ENCODE results near the gene TMEM240. TPM values are rescaled to one million over a fixed set of nuclear protein-coding genes. Genes with fewer than 3 reads are reported as not detected.
"Not testable (repeated sequence)": the region's sequence is repeated elsewhere in the genome, so short reads cannot be mapped to it uniquely, and the experiment has no call there.

Gene TMEM240
- total and polyA plus RNA-seq, 2 of the 8 experiments (the other 6 are each of a cell fraction or from before 2014, with no cell fraction given) = 3.6 to 5.7 TPM

DNA sequence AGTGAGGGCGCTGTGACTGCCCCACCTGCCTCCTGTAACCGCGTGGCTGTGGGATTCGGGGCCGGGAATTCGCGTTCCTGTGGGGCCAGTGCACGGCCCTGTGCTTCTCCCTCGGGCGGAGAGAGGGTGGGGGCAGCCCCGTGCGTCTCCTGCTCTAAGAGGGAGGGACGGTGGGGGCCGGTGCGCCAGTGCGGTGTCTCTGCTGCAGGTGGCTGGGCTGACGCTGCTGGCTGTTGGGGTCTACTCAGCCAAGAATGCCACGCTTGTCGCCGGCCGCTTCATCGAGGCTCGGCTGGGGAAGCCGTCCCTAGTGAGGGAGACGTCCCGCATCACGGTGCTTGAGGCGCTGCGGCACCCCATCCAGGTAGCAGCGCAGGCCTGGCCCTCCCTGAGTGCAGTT, 17.9 kb downstream of the TMEM240 start:
- H2BK12ac ChIP-seq (ENCODE audit: low read depth, low read length); H3K27ac ChIP-seq (ENCODE audit: low read depth, low read length); H2BK15ac ChIP-seq (ENCODE audit: low read length); H3K18ac ChIP-seq (ENCODE audit: extremely low read depth, low read length); CTCF ChIA-PET (ENCODE audit: partially characterized antibody); H2BK120ac ChIP-seq (replicated peaks; ENCODE audit: low read depth, low read length); H4K20me1 ChIP-seq (replicated peaks in 1 of 2; ENCODE audit: control insufficient read depth in 1 of 2, insufficient read depth in 2 of 2, low read length in 2 of 2); H2AFZ ChIP-seq (ENCODE audit: low read length); H3K23me2 ChIP-seq (ENCODE audit: low read depth, low read length); H3K79me1 ChIP-seq (ENCODE audit: low read depth, low read length); H3K9me3 ChIP-seq (ENCODE audit: insufficient read depth in 2 of 2, low read depth in 1 of 2, low read length in 1 of 2); H3K4ac ChIP-seq (replicated peaks; ENCODE audit: insufficient read length, low read depth, low read length); FAIRE-seq; H4K91ac ChIP-seq (replicated peaks; ENCODE audit: insufficient read length, low read length); H3K23ac ChIP-seq (ENCODE audit: insufficient read length); H2AK5ac ChIP-seq (ENCODE audit: low read depth, low read length); POLR2A ChIA-PET (ENCODE audit: partially characterized antibody); DNase-seq (ENCODE audit: low read depth in 1 of 2, low spot score in 2 of 2); H4K5ac ChIP-seq (ENCODE audit: insufficient read length, low read depth, low read length); H2BK5ac ChIP-seq (ENCODE audit: low read depth, low read length); H4K8ac ChIP-seq (ENCODE audit: extremely low read depth, insufficient read depth, low read length); H3K27me3 ChIP-seq (replicated peaks in 1 of 4; ENCODE audit: control insufficient read depth in 3 of 4, extremely low read depth in 1 of 4, insufficient read depth in 3 of 4, low read length in 3 of 4); H3K4me1 ChIP-seq (replicated peaks in 1 of 4; ENCODE audit: control insufficient read depth in 3 of 4, insufficient read depth in 4 of 4, low read length in 3 of 4); H3K4me2 ChIP-seq (ENCODE audit: insufficient read depth in 1 of 2, low read depth in 2 of 2, low read length in 2 of 2); H3K9ac ChIP-seq (replicated peaks in 1 of 4; ENCODE audit: extremely low read depth in 1 of 4, low read depth in 3 of 4, low read length in 3 of 4); H3K79me2 ChIP-seq (ENCODE audit: control insufficient read depth in 1 of 2, insufficient read depth in 2 of 2, low read length in 2 of 2); H2BK20ac ChIP-seq (ENCODE audit: low read length); H3K14ac ChIP-seq (ENCODE audit: insufficient read length); H3K56ac ChIP-seq (replicated peaks; ENCODE audit: insufficient read length, low read depth, low read length); H3K4me3 ChIP-seq (ENCODE audit: extremely low read depth in 1 of 4, insufficient read depth in 2 of 4, low read depth in 3 of 4, low read length in 4 of 4): not testable (repeated sequence)
- H3K36me3 ChIP-seq (ENCODE audit: control insufficient read depth in 2 of 4, insufficient read depth in 4 of 4, low read length in 3 of 4) = peaks cover 8 to 46% (median 22%) of the 10 kb centered on the region in 4 experiments
- 89% methylated on average over 10 of the region's 30 CpGs; no CpG with 5 or more reads in 1 of the 2 experiments for WGBS, 2 experiments (ENCODE audit: extremely low coverage in 1 of 2, insufficient coverage in 1 of 2, insufficient read length in 1 of 2, insufficient replicate concordance in 2 of 2, low coverage in 1 of 2, low lambda C conversion rate in 2 of 2, missing lambda C conversion rate in 1 of 2)
